Mucosa of rectum (tissue), 2 donors: ENCODE results near the gene NINJ2.
"Not testable (repeated sequence)": the region's sequence is repeated elsewhere in the genome, so short reads cannot be mapped to it uniquely, and the experiment has no call there.

Experiments used
- H3K27ac ChIP-seq, 2 donors: one replicate each; pipeline ENCODE4 v1.7.0; 2013; ENCODE audit warnings: inconsistent platforms in 2 of 2, low read depth in 2 of 2, low read length in 2 of 2
- H3K27me3 ChIP-seq, 2 donors: one replicate each; pipeline ENCODE4 v1.7.0; 2013; ENCODE audit warnings: low read length in 2 of 2; ENCODE audit not compliant: control insufficient read depth in 2 of 2, insufficient read depth in 2 of 2
- H3K36me3 ChIP-seq, 2 donors: one replicate each; pipeline ENCODE4 v1.7.0; 2013; ENCODE audit warnings: low read length in 2 of 2; ENCODE audit not compliant: control insufficient read depth in 2 of 2, insufficient read depth in 2 of 2
- H3K4me1 ChIP-seq, 2 donors: one replicate each; pipeline ENCODE4 v1.7.0; 2013; ENCODE audit warnings: low read length in 2 of 2, mild to moderate bottlenecking in 1 of 2; ENCODE audit not compliant: control insufficient read depth in 2 of 2, insufficient read depth in 2 of 2
- H3K4me3 ChIP-seq, 2 donors: one replicate each; pipeline ENCODE4 v1.7.0; 2013; ENCODE audit warnings: low read length in 2 of 2
- H3K9ac ChIP-seq, 2 donors: one replicate each; pipeline ENCODE4 v1.7.0; 2013; ENCODE audit warnings: low read length in 2 of 2, low read depth in 1 of 2, mild to moderate bottlenecking in 1 of 2
- H3K9me3 ChIP-seq, 2 donors: one replicate each; pipeline ENCODE4 v1.7.0; 2013; ENCODE audit warnings: low read length in 2 of 2; ENCODE audit not compliant: control insufficient read depth in 2 of 2
- donor health status: healthy.
- donor health status: Normal muscosa, but diverticular disease.

NINJ2 gene

DNA sequence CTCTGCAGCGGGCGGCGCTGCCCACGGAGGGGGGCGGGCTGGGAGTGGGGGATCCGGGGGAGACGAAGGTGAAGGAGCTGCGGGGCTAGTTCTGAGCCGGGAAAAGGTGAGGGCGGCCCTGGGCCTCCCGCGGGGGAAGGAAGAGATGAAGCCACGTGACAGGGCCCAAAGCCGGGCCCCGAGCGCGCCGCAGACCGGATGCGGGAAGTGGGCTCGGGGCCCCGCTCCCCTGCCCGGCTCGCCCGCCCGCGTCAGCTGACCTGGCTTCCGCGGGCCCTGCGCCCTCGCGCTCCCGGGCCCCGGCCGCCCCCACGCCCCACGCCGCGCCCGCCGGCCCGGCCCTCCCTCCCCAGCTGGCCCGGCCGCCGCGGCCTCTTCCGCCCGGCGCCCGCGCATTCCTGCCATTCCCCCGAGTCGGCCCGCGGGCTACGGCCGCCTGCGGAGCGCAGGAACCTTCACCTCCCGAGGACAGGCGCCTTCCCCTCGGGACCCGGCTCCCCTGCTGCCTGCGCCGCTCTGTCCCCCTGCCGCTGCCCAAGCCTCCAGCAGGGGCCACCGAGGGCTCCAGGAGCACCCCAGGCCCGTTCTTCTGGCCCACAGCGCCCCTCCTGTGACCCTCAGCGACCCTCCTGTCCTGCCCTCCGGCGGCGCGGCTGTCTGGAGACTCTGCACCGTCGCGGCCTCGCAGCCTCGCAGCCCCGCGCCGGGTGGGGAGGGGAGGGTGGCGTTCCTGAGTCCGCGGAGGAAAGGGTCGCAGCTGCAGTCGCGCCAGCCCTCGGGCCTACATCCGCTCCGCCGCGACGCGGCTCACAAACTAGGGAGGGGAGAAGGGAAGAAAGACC is 20.4 kb downstream of the NINJ2 start:
- H3K9ac ChIP-seq, result peak overlapping the region; percentile 86 to 95
- H3K27me3 ChIP-seq, result no peaks in the 10 kb centered on the region
- peak overlapping the region; percentile 92 to 95 for H3K27ac ChIP-seq
- no peaks in the 10 kb centered on the region for H3K9me3 ChIP-seq
- H3K4me3 ChIP-seq, result peak overlapping the region; percentile 73 to 90
- H3K36me3 ChIP-seq, result no peaks in the 10 kb centered on the region
- H3K4me1 ChIP-seq, result peaks cover 15 to 19% of the 10 kb centered on the region in 2 donors

DNA sequence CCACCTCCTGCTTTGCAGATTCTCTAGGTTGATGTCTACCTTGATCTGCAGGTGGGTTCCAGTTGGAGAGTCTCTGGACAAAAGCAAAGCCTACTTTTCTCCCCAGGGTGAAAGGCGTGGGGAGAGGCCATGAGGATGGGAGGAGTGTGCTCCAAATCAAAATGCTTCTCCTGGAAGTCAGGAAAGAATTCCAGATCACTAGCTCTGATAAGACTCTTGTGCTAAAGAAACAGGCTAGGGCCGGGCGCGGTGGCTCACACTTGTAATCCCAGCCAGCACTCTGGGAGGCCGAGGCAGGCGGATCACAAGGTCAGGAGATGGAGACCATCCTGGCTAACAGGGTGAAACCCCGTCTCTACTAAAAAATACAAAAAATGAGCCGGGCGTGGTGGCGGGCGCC is 21.9 kb downstream of the NINJ2 start:
- H3K9ac ChIP-seq, result not testable (repeated sequence)

DNA sequence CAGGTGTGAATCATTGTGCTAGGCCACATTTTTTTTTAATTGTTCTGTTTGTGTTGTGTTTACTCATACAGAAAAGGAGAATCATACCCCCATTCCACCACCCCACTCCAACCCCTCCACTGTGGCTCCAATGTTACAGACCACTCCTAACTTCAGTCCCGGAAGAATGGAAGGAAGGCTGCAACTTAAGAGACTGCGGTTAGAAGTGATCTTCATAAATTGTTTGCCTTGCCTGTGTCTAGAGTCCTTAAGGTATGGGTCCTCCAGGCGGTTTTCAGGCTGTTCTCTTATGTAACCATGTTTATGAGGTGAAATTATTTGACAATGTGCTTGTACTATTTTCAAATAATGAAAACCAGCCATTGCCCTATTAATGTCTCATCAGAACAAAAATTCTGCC is 22.5 kb downstream of the NINJ2 start:
- Histone ChIP-seq H3K36me3 (no peaks in the 10 kb centered on the region), H3K4me1 (peaks cover 12 to 19% of the 10 kb centered on the region in 2 donors), H3K27me3 (no peaks in the 10 kb centered on the region), H3K9me3 (no peaks in the 10 kb centered on the region), H3K9ac (no peak overlapping the region), H3K4me3 (no peak overlapping the region), H3K27ac (no peak overlapping the region)

More for the DNA sequence above, 21.9 kb downstream of the NINJ2 start:
- not testable (repeated sequence) for H3K36me3 ChIP-seq, H3K4me3 ChIP-seq, H3K27ac ChIP-seq, H3K27me3 ChIP-seq, H3K9me3 ChIP-seq
- H3K4me1 ChIP-seq, result peaks cover 15 to 19% of the 10 kb centered on the region in 2 donors

- Histone ChIP-seq H3K4me3 (no peak overlapping the region), H3K27ac (no peak overlapping the region), H3K4me1 (peaks cover 9 to 13% of the 10 kb centered on the region in 2 donors), H3K9ac (no peak overlapping the region), H3K9me3 (no peaks in the 10 kb centered on the region), H3K27me3 (no peaks in the 10 kb centered on the region), H3K36me3 (no peaks in the 10 kb centered on the region)
Measured at GRCh38 chr12:639988-640387, 23.3 kb downstream of the NINJ2 start.

- H3K27me3 ChIP-seq, result no peaks in the 10 kb centered on the region
- no peaks in the 10 kb centered on the region for H3K9me3 ChIP-seq
- no peak overlapping the region for H3K9ac ChIP-seq
- no peak overlapping the region for H3K4me3 ChIP-seq
- no peaks in the 10 kb centered on the region for H3K36me3 ChIP-seq
- H3K27ac ChIP-seq, result no peak overlapping the region
- H3K4me1 ChIP-seq, result peaks cover 9 to 10% of the 10 kb centered on the region in 2 donors
Measured at GRCh38 chr12:639566-639965, 23.7 kb downstream of the NINJ2 start.

DNA sequence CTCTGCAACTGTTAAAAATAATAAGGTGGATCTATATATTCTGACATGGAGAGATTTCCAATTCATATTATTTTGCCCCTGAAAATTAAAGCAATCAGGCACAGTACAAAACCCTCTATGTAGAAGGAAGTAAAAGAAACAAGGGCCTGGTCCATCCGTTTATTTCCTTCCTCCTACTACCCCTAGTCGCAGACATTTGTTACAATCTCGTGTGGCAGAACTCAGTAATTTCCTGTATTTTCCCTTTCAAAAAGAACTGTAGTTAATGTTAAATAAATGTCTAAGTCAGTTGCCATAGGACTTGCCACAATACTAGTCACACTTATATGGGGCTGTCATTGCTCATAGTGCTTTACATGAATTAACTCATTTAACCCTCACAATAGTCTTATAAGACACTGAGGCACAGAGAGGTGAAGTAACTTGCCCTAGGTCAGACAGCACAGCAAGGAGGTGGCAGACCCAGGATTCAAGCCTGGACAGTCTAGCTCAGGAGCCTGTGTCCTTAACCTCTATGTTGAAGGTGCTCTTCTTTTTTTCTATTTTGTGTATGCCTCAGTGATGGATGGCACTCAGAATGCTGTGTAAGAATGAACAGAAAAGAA is 24.2 kb downstream of the NINJ2 start:
- no peaks in the 10 kb centered on the region for H3K27me3 ChIP-seq
- H3K27ac ChIP-seq, result no peak overlapping the region
- peaks cover 5% of the 10 kb centered on the region in 2 donors for H3K4me1 ChIP-seq
- no peak overlapping the region for H3K4me3 ChIP-seq
- no peak overlapping the region for H3K9ac ChIP-seq
- no peaks in the 10 kb centered on the region for H3K9me3 ChIP-seq
- H3K36me3 ChIP-seq, result no peaks in the 10 kb centered on the region

- Histone ChIP-seq H3K9me3 (no peaks in the 10 kb centered on the region), H3K36me3 (no peaks in the 10 kb centered on the region), H3K27ac (no peak overlapping the region), H3K4me1 (peaks cover 5 to 6% of the 10 kb centered on the region in 2 donors), H3K9ac (no peak overlapping the region), H3K27me3 (no peaks in the 10 kb centered on the region), H3K4me3 (no peak overlapping the region)
Measured at GRCh38 chr12:636632-637031, 26.6 kb downstream of the NINJ2 start.

- H3K9ac ChIP-seq, result no peak overlapping the region
- no peaks in the 10 kb centered on the region for H3K27me3 ChIP-seq
- H3K36me3 ChIP-seq, result no peaks in the 10 kb centered on the region
- peaks cover 5 to 6% of the 10 kb centered on the region in 2 donors for H3K4me1 ChIP-seq
- no peak overlapping the region for H3K27ac ChIP-seq
- H3K4me3 ChIP-seq, result no peak overlapping the region
- H3K9me3 ChIP-seq, result no peaks in the 10 kb centered on the region
Measured at GRCh38 chr12:633731-634130, 29.5 kb downstream of the NINJ2 start.

DNA sequence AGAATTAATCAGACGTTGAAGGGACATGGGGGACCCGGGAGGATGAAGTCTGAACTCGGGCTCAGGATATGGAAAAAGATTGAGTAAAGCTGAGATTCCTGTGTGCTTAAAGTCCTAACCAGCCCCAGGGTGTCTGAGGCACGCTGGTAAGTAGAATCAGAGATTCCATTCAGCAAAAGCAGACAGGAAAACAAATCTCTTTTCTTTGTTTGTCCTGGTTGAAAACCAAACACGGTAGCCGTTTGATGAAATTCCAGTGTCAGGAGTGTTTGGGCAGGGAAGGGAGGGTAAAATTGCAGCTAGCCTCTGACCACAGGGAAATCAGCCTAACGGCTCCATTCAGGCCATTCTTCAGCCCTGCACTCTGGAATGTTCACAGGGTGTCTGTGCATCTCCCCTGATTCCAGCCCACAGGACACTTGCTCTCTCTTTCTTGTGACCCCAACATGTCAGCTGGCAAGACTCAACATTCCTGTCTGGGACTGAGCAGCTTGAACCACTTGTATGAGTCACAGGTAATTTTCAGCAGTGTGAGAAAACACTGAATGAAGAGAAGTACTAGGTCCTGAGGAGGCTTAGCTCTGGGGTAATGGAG is 31.0 kb downstream of the NINJ2 start:
- Histone ChIP-seq H3K9ac (peak overlapping the region in 1 of 2 donors; percentile 34), H3K4me1 (peaks cover 5 to 6% of the 10 kb centered on the region in 2 donors), H3K4me3 (no peak overlapping the region), H3K9me3 (no peaks in the 10 kb centered on the region), H3K27ac (peak overlapping the region; percentile 16 to 56), H3K27me3 (no peaks in the 10 kb centered on the region), H3K36me3 (no peaks in the 10 kb centered on the region)
